ENCODE data around the gene ACCS. TPM values are rescaled to one million over a fixed set of nuclear protein-coding genes. Genes with fewer than 3 reads are reported as not detected.

The ACCS gene
- total RNA-seq, 1 donor from 2014 or later, result 8.2 TPM

DNA sequence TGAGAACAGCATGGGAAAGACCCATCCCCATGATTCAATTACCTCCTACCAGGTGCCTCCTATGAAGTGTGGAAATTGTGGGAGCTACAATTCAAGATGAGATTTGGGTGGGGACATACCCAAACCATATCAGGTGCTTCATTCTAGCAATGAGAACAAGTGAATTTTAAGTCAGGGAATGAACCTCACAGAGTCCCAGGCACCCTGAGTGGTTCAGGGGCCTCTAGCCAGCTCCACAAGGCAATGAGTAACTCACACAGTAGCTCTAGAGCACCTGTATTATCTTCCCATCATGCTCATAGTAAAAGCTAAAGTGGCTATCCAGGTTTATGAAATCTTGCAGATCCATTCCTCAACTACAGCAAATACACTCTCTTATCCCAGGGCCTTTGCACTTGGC lies 31.4 kb upstream of the ACCS start:
- ATAC-seq (no peak), DNase-seq (no peak)
- intact Hi-C loops (cut with micrococcal nuclease), result loop anchor here (10.0 kb wide), 1 partner anchor 90 kb away; the partner anchor contains the start of gene C11orf96

DNA sequence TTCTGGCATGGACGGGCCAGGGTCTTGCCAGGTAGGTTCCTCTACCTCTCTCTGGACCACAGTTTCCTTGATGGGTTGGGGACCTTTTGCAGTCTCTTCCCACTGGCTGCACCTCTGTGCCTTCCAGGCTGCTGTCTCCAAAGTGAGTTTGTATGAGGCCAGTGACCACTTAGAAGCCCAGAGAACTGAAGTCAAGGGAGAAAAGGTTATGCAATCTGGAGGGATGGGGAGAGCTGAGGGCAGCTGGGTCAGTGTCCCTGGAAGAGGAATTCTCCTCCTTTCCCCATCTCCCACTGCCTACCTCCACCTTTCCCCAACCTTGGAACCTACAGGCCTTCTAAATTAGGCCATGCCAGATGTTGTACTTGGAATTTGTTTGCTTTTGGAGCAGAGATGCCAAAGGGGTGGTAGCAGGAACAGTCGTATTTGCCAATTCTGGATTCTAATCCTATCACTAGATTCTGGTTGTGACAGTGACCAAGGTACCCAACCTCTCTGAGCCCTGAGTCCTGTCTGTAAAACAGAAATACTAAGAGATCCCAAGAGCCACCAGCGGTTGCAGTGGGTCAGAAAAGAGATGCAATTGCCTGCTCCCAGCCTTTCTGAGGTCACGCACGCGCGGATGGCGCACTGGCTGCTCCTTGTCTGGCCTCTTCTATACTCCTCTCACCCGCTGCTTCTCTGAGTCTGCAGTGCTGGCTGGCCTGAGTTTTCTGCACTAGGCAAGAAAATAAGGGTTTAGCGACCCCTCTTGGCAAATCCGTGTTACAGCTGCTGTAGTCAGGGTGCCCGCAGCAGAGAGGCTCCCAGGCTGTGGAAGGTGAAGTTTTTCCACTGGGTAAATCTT lies 29.0 kb upstream of the ACCS start:
- ATAC-seq, result peak; percentile 95

DNA sequence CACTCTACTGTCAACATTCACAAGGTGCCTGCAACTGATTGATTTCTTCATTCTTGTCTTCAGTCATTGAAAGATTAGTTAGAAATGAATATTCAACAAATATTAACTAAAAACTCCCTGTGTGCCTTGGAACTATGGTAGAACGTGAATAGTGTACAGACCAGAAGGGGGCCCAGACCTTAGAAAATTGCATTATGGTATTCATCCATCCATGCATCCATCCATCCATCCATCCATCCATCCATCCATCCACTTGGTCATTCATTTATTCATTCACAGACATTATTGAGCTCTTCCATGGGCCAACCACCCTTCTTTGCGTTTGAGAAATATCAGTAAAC lies 28.4 kb upstream of the ACCS start:
- intact Hi-C loops (cut with micrococcal nuclease), result loop anchor here (2.0 to 10.0 kb wide), 2 partner anchors 93 to 147 kb away; partner anchors contain the start of gene C11orf96
- DNase-seq (no peak), ATAC-seq (no peak)

More for the DNA sequence above, 29.0 kb upstream of the ACCS start:
- peak; percentile 88 for DNase-seq
- intact Hi-C loops (cut with micrococcal nuclease), result loop anchor here (2.0 to 10.0 kb wide), 2 partner anchors 92 to 146 kb away; partner anchors contain the start of gene C11orf96

DNA sequence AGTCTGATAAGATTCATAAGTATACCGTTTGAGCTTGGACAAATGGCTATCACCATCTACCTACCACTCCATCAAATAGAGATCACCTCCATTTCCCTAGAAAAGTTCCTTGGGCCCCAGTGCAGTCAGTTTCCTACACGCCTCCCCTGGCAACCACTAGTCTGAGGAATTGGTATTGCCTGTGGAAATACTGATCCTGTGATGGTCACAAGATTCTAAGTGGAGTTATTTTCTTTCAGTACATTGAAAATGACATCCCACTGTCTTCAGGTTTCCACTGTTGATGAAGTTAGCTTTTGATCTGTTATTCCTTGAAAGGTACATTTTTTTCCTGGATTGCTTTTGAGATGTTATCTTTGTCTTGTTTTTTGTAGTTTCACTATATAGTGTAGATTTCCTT lies 22.9 kb upstream of the ACCS start:
- no peak for DNase-seq
- intact Hi-C loops (cut with micrococcal nuclease), result no loop called here
- ATAC-seq, result no peak

DNA sequence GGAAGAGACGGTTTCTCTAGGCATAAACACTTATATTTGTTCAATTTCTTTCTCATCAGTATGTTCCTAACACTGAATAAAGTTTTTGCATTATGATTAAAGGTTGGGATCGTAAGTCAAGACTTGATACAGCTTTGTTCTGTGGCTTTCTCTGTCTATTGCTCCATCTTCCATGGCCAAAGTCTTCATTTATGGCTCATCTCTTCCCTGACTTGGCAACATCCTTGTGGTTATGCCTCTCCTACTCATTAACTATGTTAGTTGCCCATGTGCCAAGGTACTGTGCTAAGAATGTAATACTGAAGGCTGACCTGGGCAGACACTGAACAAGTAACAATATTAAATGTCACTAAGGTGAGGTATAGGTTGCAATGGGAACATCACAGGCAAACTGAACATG lies 19.9 kb upstream of the ACCS start:
- intact Hi-C loops (cut with micrococcal nuclease), result no loop called here
- ATAC-seq (no peak), DNase-seq (no peak)

DNA sequence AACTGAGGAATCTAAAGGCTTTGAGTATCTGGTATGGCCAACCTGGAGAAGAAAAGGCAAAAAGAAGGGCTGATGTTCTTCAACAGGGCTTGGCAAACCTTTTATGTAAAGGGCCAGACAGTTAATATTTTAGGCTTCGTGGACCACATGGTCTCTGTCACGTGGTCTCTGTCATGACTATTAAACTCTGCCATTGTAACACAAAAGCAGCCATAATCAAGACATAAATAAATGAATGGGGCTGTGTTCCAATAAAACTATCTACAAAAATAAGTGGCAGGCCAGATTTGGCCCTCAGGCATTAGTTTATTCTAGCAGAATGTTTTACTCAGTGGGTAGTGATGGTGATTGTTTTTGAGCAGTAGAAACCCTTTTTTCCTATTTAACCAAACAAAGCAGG lies 18.8 kb upstream of the ACCS start:
- intact Hi-C loops (cut with micrococcal nuclease), result no loop called here
- ATAC-seq, result no peak
- DNase-seq, result no peak

DNA sequence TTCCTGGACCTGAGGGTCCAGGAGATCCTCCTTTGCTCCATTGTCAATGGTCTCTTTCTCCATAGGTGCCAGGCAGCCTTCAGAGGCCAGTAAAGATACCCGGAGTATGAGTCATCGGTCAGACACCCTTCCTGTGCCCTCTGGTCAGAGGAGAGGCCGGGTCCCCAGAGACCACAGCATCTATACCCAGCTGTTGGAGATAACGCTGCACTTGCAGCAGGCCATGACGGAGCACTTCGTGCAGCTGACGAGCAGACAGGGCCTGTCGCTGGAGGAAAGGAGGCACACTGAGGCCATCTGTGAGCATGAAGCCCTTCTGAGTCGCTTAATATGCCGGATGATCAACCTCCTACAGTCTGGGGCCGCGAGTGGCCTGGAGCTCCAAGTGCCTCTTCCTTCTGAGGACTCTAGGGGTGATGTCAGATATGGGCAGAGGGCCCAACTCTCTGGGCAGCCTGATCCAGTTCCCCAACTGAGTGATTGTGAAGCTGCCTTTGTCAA lies 18.1 kb upstream of the ACCS start, which contains the start of gene ACCSL:
TSS of gene ACCSL (plus strand) at position 51 of the 501 bp plus-strand sequence. CDS start at position 107, 56 bp downstream.
- intact Hi-C loops (cut with micrococcal nuclease), result no loop called here
- peak; percentile 33 for ATAC-seq
- no peak for DNase-seq

DNA sequence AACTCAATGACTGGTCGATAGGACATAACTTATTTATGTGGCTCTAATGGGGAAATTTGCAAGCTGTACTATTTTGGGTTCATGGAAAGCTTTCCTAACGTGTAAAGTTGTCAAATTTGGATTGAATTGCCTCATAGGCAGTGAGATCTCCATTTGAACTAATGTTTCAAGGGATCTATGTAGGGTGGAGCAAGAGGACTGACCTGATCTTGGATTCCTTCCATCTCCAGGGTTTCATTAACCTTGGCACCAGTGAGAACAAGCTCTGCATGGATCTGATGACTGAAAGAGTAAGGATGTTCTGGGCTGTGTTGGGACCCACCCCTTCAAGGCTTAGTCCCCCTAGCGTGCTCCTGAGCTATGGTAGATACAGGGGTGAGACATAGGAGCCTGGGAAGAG lies 16.2 kb upstream of the ACCS start:
- intact Hi-C loops (cut with micrococcal nuclease), result no loop called here
- ATAC-seq, result no peak
- no peak for DNase-seq

DNA sequence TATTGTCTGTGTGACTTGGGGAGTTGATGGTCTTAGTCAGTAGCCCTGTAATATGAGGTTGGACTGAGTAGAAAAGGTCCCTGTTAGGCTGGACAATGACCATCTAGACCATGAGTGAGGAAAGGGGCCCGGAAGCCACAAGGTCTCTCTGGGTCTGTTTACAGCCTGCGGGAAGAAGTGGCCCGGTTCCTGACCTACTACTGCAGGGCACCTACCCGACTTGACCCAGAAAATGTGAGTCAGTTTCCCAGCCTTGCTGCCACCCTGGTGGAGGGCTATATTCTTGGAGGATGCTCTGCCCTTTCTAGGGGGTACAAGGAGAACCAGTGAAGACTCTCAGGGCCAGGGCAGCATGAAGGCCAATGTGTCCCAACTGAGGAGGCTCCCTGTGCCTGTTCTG lies 14.9 kb upstream of the ACCS start:
- DNase-seq (no peak), ATAC-seq (no peak)
- intact Hi-C loops (cut with micrococcal nuclease), result no loop called here

DNA sequence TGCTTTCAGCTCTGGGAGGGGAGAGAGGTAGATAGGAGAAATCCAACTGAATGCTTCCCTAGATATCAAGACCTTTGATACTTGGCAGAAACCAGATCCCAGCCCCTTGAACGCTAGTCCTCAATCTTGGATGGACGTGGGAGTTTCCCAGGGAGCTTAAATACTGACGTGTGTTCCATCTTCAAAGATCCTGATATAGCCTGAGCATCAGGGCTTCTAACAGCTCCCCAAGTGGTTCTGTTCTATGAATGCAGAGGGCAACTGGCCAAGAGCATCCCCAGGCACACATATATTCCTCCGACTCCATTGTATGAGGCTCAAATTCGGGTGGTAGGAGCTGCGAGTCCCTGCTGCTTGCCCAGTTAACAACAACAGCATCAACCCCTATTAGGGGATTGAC lies 8.7 kb upstream of the ACCS start:
- ATAC-seq, result no peak
- intact Hi-C loops (cut with micrococcal nuclease), result no loop called here
- no peak for DNase-seq

DNA sequence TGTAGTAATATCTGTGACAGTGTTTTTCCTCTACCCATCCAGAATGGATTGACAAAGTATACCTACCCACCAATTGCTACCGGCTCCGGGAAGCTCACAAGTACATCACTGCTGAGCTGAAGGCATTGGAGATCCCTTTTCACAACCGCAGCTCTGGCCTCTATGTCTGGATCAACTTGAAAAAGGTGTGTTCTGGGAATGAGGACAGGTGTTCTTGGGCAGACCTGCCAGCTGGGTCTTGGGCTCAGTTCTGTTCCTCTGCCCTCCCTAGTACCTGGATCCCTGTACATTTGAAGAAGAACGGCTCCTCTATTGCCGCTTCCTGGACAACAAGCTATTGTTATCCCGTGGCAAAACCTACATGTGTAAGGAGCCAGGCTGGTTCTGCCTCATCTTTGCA lies 7.8 kb upstream of the ACCS start:
- no peak for DNase-seq
- intact Hi-C loops (cut with micrococcal nuclease), result no loop called here
- ATAC-seq, result no peak

DNA sequence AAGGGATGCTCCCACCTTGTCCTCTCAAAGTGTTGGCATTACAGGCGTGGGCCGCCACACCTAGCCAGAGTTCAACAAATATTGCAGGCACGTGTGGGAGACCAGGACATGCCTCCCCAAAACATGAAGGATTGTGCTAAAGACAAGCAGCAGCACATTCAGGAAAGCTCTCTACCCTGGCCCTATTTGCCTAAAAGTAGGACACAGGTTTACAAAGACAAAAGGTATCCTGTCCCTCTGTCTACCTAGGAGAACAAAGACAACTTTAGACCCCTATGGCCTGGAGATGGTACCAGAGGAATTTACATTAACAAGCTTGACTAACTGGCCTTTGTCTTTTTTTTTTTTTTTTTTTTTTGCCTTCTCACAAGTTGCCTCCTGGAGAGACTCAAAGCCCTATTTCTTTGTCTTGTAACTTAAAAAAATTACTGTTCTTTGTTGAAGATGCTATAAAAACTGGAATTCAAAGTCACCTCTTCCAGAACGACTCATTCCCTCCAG lies 859 bp upstream of the ACCS start:
- no peak for ATAC-seq
- DNase-seq, result no peak
- intact Hi-C loops (cut with micrococcal nuclease), result no loop called here

DNA sequence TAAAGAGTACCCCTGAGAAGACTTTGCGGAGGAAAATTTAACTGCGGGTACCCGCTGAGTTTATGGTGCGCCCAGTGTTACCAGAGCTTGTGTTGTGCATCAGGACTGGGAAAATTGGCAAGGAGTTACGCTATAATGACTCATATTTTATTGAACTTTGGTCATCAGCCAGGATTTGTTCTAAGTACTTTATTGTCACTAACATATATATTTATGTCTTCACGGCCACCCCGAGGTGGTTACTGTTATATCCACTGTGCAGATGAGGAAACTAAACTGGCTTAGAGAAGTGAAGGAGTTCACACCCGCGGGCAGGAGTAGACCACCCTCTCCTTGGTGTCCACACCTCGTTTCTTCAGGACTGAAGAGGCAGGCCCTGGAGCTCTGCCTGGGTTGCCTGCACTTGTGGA lies 667 bp downstream of the ACCS start:
- DNase-seq (no peak), ATAC-seq (no peak)
- intact Hi-C loops (cut with micrococcal nuclease), result no loop called here

DNA sequence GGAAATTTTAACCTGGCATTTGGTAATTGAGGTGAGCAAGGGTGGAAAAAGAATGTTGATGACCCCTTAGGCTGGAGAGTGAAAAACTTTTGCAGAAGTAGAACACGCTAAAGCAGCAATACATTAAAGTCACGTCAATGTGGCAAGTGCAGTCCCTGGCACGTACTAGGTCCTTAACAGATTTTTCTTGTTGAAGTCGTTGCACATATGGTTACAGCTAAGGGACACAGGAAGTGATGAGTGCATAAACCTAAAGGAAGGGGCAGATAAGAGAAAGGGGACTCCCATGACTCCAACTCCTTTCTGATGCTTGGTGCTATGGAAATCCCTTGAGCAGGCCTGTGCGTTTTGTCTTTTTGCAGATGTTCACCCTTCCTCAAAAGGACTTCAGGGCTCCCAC lies 1.2 kb downstream of the ACCS start:
- intact Hi-C loops (cut with micrococcal nuclease), result no loop called here
- ATAC-seq, result no peak
- no peak for DNase-seq

DNA sequence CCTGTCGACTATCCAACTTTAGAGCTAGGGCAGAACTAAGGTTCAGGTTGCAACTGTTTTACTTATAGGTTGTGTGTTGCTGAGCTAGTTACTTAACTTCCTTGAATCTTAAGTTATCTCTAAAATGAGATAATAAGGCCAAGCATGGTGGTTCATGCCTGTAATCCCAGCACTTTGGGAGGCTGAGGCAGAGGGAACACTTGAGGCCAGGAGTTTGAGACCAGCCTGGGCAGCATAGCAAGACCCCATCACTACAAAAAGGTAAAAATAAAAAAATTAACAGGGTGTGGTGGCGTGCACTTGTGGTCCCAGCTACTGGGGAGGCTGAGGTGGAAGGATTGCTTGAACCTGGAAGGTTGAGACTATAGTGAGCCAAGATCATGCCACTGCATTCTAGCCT lies 2.1 kb downstream of the ACCS start:
- no peak for DNase-seq
- intact Hi-C loops (cut with micrococcal nuclease), result no loop called here
- ATAC-seq, result no peak

DNA sequence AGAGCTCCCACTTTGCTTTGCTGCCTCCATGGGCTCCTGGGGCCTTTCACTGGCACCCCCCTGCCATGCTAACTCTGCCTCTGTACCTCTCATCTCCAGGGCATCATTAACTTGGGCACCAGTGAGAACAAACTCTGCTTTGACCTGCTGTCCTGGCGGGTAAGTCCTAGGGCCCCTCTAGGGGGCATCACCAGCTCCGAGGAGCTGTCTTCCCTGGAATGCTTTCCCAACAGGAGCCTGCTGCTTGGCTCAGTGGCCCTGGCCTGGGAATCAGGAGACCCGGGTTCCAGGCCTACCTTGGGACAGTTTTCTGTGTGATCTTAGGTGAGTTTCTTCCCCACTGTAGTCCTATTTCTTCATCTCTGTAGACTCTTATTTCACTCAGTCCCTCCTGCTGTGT lies 5.1 kb downstream of the ACCS start:
- DNase-seq, result no peak
- intact Hi-C loops (cut with micrococcal nuclease), result no loop called here
- ATAC-seq, result no peak

DNA sequence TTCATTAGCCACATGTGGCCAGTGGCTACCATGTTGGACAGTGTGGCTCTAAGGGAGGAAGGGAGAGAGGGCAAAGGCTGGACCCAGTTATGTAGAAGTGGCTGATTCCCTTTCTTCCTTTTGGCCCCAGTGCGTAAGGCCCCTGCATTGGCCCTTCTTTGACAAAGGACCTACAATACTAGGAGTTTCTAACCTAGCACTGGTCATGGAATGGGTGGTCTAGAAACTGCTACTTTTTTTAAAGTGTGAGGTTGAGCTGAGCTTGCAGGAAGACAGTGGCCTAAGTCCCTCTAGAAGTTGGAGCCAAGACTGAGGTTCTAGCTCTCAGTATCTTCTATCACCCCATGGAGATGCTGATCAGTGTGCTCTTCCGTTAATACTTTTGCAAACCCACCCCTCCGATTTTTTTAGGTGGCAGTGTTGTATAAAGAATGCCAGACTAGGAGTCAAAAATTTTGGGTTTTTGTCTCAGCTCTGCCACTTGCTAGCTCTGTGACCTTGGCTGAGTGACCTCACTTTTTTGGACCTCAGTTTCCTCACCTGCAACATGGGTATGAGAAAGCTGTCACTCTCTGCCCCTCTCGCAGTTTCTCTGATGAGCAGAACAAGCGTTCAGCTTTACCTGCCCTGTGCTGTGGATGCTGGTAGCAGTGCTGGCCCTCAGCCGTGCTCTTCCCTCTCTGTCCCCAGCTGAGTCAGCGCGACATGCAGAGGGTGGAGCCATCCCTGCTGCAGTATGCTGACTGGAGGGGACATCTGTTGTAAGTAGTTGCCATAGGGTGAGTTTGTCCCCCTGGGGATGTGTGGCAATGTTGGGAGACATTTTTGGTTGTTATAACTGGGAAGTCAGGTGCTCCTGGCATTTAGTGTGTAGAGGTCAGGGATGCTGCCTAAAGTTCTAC lies 6.9 kb downstream of the ACCS start:
- no peak for DNase-seq
- intact Hi-C loops (cut with micrococcal nuclease), result no loop called here
- no peak for ATAC-seq

DNA sequence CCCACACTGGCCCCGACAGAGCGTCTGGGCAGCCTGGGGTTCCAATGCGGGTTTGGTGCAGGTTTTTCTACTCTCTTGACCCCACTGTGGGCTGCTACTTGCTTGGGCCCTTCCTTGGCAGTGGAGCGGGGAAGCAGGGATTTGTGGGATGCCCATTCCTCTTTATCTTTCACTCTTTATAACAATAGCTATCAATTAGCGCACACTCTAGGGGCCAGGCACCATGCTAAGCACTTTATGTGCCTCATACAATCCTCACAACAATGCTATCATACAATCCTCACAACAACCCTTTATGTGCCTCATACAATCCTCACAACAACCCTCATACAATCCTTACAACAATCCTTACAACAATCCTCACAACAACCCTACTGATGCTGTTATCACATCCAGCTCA lies 12.7 kb downstream of the ACCS start:
- ATAC-seq, result no peak
- no peak for DNase-seq
- intact Hi-C loops (cut with micrococcal nuclease), result no loop called here

DNA sequence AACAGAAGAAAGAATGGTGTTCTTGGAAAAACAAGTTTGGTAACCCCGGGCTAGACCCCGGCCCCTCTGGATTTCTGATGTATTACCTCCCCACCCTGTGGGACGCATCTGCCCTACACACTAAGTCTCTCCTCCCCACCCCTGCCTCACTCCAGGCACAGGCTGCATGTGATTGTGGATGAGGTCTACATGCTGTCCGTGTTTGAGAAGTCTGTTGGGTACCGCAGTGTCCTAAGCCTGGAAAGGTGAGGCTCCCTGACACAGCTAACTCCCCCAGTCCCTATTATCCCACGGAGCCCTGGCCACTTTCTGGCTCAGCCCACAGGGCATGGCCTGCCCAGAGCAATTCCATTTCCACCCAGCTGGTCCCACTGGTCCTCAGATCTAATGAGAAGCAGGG lies 13.3 kb downstream of the ACCS start:
- ATAC-seq, result no peak
- intact Hi-C loops (cut with micrococcal nuclease), result no loop called here
- no peak for DNase-seq

DNA sequence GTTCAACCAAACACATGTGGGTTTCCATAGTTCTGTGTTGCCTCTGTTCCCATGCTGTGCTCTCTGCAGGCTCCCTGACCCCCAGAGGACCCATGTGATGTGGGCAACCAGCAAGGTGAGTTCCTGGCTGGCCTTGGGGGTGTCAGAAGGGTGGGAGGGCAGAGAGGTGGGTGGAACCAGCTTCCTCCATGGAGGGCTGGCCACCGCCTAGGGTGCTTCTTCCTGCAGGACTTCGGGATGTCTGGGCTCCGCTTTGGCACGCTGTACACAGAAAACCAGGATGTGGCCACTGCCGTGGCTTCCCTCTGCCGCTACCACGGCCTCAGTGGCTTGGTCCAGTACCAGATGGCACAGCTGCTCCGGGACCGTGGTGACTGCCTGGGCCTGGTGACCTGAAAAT lies 14.9 kb downstream of the ACCS start:
- no peak for ATAC-seq
- DNase-seq, result no peak
- intact Hi-C loops (cut with micrococcal nuclease), result no loop called here
